Astrocyte of the spinal cord (primary cell): Measurements from ENCODE around the gene SNED1.

Experiments used
- DNase-seq: peaks from one replicate; pipeline ENCODE4 v3.0.0; 2011; ENCODE audit warnings: low read depth, low spot score
- H3K4me3 ChIP-seq: 2 replicates; pipeline ENCODE4 v1.5.1; 2011; ENCODE audit warnings: low read depth, mild to moderate bottlenecking, low read length, moderate library complexity
- CTCF ChIP-seq: IDR thresholded peaks from 2 replicates; pipeline ENCODE4 v1.5.1; 2012; ENCODE audit warnings: low read depth, mild to moderate bottlenecking, low read length, inconsistent platforms
- in situ Hi-C: cut with HindIII; loops from 2 replicates; pipeline ENCODE4 v1.10.0; 2017; ENCODE audit warnings: low sequenced_read_pairs

Gene SNED1

DNA sequence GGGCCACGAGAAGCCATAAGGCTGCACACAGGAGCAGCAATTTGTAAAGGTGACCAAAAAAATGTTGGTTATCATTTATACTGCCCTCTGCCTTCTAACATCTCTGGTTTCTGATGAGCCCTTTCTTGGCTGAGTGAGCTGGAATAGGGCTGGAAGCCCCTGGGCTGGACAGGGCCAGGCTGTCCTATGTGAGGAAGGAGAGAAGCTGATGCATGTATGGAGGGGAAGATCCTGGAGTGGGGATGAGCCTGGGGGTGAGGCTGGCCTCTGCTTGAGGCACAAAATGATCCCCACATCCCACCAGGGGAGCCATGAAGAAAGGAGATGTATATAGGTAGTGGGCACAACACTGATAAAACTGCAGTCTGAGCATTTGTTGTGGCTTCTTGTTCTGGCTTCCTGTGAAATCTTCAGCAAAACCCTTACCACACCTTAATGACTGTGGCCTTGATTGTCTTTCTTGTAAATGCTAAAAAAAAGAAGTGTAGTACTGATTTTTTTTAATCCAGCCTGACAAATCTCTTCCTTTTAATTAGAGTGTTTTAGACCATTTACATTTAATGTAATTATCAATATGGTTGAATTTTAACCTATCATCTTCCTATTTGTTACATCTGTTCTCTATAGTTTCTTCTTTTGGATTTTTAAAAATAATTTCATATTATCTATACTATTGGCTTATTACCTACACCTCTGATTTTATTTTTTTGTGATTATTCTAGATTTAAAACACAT, 5.6 kb downstream of the SNED1 start:
- no peak for DNase-seq
- no peak overlapping the region for H3K4me3 ChIP-seq
- in situ Hi-C loops = no loop called here
- no peak for TF ChIP-seq CTCF

GRCh38 chr2:241005569-241005968, 7.2 kb downstream of the SNED1 start:
- H3K4me3 ChIP-seq = no peak overlapping the region
- no peak for TF ChIP-seq CTCF
- DNase-seq = no peak
- in situ Hi-C loops = no loop called here

- no peak for TF ChIP-seq CTCF
- DNase-seq = no peak
- in situ Hi-C loops = no loop called here
- H3K4me3 ChIP-seq = no peak overlapping the region
Measured at GRCh38 chr2:241006412-241006811, 8.0 kb downstream of the SNED1 start.

DNA sequence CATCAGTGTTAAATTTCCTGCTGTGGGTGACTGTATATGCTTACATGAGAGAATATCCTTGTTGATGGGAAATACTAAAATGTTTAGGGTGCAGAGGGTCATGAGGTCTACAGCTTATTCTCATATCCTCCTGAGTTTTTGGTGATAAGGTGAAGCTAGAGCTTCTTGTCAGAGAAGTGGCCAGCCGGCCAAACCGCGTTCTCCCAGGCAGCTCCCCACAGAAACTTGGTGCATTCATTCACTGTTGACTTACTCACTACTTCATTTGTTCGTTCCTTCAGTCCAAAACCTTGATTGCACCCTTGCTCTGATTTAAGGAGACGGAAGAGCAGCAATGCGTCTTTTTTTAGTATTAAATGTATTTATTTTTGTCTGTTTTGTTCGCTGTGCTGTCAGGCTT, 8.7 kb downstream of the SNED1 start:
- in situ Hi-C loops = no loop called here
- DNase-seq = no peak
- TF ChIP-seq CTCF = no peak
- no peak overlapping the region for H3K4me3 ChIP-seq

- H3K4me3 ChIP-seq = no peak overlapping the region
- DNase-seq = no peak
- in situ Hi-C loops = no loop called here
- TF ChIP-seq CTCF = no peak
Measured at GRCh38 chr2:241007880-241008710, 9.7 kb downstream of the SNED1 start.

GRCh38 chr2:241008711-241009121, 10.3 kb downstream of the SNED1 start:
- no peak for DNase-seq

More at GRCh38 chr2:241008711-241009121, 10.3 kb downstream of the SNED1 start:
- TF ChIP-seq CTCF = no peak
- in situ Hi-C loops = no loop called here
- no peak overlapping the region for H3K4me3 ChIP-seq
